ENCODE measurements around the gene AUNIP.
A peak's percentile ranks its signal among the peaks of the same experiment; 100 is the strongest.
"Not testable (repeated sequence)": the region's sequence is repeated elsewhere in the genome, so short reads cannot be mapped to it uniquely, and the experiment has no call there.

Gene AUNIP

GRCh38 chr1:25863486-25864262, 4.4 kb upstream of the AUNIP start:
- DNase-seq = no peak

- no peak for DNase-seq
These were observed 3.7 kb upstream of the AUNIP start for GRCh38 chr1:25862785-25863485.

- DNase-seq = no peak
These were observed 2.3 kb upstream of the AUNIP start for GRCh38 chr1:25861316-25862286.

GRCh38 chr1:25858494-25858893, 763 bp downstream of the AUNIP start:
- no peak for DNase-seq

- no peak for DNase-seq
These were observed 2.4 kb downstream of the AUNIP start for GRCh38 chr1:25856856-25857255.

- peak; percentile 61 for DNase-seq
These were observed 4.7 kb downstream of the AUNIP start for GRCh38 chr1:25854554-25854953.

GRCh38 chr1:25848531-25848930, 10.7 kb downstream of the AUNIP start:
- no peak for DNase-seq

GRCh38 chr1:25847929-25848328, 11.3 kb downstream of the AUNIP start:
- DNase-seq = no peak

GRCh38 chr1:25845664-25846063, 13.6 kb downstream of the AUNIP start:
- DNase-seq = no peak

GRCh38 chr1:25844536-25845337, 14.5 kb downstream of the AUNIP start:
- no peak for DNase-seq

- DNase-seq = no peak
These were observed 15.8 kb downstream of the AUNIP start for GRCh38 chr1:25843483-25843882.

GRCh38 chr1:25839808-25840207, 19.4 kb downstream of the AUNIP start:
- DNase-seq = not testable (repeated sequence)

GRCh38 chr1:25837262-25837875, 21.9 kb downstream of the AUNIP start:
- peak; percentile 6 for DNase-seq

GRCh38 chr1:25836695-25837094, 22.6 kb downstream of the AUNIP start:
- no peak for DNase-seq

- no peak for DNase-seq
These were observed 24.4 kb downstream of the AUNIP start for GRCh38 chr1:25834894-25835293.

GRCh38 chr1:25833158-25833557, 26.1 kb downstream of the AUNIP start:
- DNase-seq = no peak

- no peak for DNase-seq
These were observed 26.8 kb downstream of the AUNIP start for GRCh38 chr1:25832336-25833037.

- DNase-seq = no peak
These were observed 27.6 kb downstream of the AUNIP start for GRCh38 chr1:25831569-25832196.

- no peak for DNase-seq
These were observed 30.2 kb downstream of the AUNIP start for GRCh38 chr1:25829046-25829445.

- DNase-seq = no peak
These were observed 30.8 kb downstream of the AUNIP start for GRCh38 chr1:25828491-25828890.

- no peak for DNase-seq
These were observed 32.7 kb downstream of the AUNIP start for GRCh38 chr1:25826571-25826970.
